OCI-LY7 (cell line): ENCODE measurements around the gene HACD3.

Source experiments
- EZH2phosphoT487 ChIP-seq: fragments of 200-600 bp; sonication (generic); IDR thresholded peaks from 2 replicates; pipeline ENCODE4 v1.6.1; 2018; ENCODE audit warnings: low read depth, borderline replicate concordance, mild to moderate bottlenecking, mixed run types, antibody characterized with exemption, low read length, moderate library complexity, mixed read lengths
- TF ChIP-seq, protein P1 (sequence below): fragments of 200-600 bp; sonication (generic); conservative IDR thresholded peaks from 2 replicates; pipeline ENCODE4 v1.5.1; 2014; ENCODE audit warnings: mild to moderate bottlenecking, antibody characterized with exemption, low read length, moderate library complexity, mixed read lengths

DNA sequence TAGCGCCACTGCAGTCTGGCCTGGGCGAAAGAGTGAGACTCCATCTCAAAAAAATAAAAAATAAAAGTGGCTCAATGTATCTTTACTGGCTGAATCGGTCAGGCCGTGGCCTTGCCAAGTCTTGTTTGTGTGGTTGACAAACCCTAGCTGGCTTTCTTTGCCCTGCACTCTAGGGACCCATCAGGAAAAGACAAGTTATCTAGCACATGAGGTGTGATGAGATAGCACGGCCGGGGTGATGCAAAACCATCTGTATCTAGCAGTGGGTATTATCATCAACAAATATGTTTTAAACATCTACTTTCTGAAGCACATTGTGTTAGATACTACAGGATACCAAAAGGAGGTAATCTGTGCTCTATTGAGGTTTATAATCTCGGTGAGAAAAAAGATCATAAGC is 8.9 kb upstream of the HACD3 start:
- TF ChIP-seq, protein P1, sequence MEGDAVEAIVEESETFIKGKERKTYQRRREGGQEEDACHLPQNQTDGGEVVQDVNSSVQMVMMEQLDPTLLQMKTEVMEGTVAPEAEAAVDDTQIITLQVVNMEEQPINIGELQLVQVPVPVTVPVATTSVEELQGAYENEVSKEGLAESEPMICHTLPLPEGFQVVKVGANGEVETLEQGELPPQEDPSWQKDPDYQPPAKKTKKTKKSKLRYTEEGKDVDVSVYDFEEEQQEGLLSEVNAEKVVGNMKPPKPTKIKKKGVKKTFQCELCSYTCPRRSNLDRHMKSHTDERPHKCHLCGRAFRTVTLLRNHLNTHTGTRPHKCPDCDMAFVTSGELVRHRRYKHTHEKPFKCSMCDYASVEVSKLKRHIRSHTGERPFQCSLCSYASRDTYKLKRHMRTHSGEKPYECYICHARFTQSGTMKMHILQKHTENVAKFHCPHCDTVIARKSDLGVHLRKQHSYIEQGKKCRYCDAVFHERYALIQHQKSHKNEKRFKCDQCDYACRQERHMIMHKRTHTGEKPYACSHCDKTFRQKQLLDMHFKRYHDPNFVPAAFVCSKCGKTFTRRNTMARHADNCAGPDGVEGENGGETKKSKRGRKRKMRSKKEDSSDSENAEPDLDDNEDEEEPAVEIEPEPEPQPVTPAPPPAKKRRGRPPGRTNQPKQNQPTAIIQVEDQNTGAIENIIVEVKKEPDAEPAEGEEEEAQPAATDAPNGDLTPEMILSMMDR = no peak
- no peak for TF ChIP-seq EZH2phosphoT487
